ENCODE measurements around the gene PSMB5. TPM values are rescaled to one million over a fixed set of nuclear protein-coding genes. Genes with fewer than 3 reads are reported as not detected.
A peak's percentile ranks its signal among the peaks of the same experiment; 100 is the strongest.

The PSMB5 gene
- total and polyA plus RNA-seq, 2 experiments from 2014 or later = 124 to 326 TPM

DNA sequence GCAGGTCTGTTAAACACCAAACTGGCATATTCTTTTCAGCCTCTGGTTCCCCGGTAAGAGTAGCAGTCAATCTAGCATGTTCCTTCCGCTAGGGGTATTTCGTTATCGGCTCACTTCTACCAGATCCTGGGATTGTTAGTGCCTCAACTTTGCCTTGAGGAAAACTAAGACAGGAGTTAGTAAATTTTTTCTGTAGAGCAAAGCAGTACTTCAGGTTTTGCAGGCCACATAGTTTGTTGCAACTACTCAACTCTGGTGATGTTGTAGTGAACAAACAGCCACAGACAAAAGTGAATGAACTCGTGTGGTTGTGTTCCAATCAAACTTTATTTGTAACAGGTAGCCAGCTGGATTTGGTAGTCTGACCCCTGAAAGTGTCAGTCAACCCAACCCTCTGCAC lies 28.9 kb upstream of the PSMB5 start:
- peaks cover under 1% of the 10 kb centered on the region for H3K4me1 ChIP-seq (ENCODE audit: low read depth)
- TF ChIP-seq, protein P1, sequence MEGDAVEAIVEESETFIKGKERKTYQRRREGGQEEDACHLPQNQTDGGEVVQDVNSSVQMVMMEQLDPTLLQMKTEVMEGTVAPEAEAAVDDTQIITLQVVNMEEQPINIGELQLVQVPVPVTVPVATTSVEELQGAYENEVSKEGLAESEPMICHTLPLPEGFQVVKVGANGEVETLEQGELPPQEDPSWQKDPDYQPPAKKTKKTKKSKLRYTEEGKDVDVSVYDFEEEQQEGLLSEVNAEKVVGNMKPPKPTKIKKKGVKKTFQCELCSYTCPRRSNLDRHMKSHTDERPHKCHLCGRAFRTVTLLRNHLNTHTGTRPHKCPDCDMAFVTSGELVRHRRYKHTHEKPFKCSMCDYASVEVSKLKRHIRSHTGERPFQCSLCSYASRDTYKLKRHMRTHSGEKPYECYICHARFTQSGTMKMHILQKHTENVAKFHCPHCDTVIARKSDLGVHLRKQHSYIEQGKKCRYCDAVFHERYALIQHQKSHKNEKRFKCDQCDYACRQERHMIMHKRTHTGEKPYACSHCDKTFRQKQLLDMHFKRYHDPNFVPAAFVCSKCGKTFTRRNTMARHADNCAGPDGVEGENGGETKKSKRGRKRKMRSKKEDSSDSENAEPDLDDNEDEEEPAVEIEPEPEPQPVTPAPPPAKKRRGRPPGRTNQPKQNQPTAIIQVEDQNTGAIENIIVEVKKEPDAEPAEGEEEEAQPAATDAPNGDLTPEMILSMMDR (IDR thresholded peaks at IDR 0.05; ENCODE audit: low read depth, low read length) = no peak
- no peak for DNase-seq (ENCODE audit: low read depth in 1 of 2, low spot score in 1 of 2)
- H3K36me3 ChIP-seq = peaks cover 72% of the 10 kb centered on the region
- peak overlapping the region; percentile 37 for H3K27ac ChIP-seq
- no peaks in the 10 kb centered on the region for H3K27me3 ChIP-seq
- H3K9me3 ChIP-seq (ENCODE audit: low read depth) = no peaks in the 10 kb centered on the region
- H3K4me3 ChIP-seq = no peak overlapping the region

DNA sequence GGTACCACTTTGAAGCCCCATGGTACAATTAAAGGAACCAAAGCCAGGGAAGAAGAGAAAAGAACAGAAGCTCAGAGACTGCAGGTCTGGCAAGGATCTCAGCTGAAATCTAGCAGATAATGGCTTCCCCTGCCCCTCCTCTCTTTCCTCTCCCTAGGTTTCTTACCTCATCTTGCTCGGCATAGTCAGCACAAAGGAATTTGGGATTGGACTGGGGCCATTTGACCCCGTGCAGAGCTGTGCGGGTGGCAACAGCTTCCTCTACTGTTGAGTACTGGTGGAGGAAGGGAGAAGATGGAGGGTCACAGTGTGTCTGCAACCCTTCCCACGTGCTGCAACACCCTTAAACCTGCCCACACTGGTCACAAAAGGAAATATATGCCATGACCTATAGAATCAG lies 27.3 kb upstream of the PSMB5 start:
- H3K27ac ChIP-seq = peak overlapping the region; percentile 37
- peaks cover 58% of the 10 kb centered on the region for H3K36me3 ChIP-seq
- no peaks in the 10 kb centered on the region for H3K27me3 ChIP-seq
- TF ChIP-seq, protein P1 (IDR thresholded peaks at IDR 0.05; ENCODE audit: low read depth, low read length) = no peak
- H3K9me3 ChIP-seq (ENCODE audit: low read depth) = no peaks in the 10 kb centered on the region
- peak in 1 of 2 donors; percentile 98 for DNase-seq (ENCODE audit: low read depth in 1 of 2, low spot score in 1 of 2)
- H3K4me3 ChIP-seq = no peak overlapping the region
- H3K4me1 ChIP-seq (ENCODE audit: low read depth) = no peaks in the 10 kb centered on the region

DNA sequence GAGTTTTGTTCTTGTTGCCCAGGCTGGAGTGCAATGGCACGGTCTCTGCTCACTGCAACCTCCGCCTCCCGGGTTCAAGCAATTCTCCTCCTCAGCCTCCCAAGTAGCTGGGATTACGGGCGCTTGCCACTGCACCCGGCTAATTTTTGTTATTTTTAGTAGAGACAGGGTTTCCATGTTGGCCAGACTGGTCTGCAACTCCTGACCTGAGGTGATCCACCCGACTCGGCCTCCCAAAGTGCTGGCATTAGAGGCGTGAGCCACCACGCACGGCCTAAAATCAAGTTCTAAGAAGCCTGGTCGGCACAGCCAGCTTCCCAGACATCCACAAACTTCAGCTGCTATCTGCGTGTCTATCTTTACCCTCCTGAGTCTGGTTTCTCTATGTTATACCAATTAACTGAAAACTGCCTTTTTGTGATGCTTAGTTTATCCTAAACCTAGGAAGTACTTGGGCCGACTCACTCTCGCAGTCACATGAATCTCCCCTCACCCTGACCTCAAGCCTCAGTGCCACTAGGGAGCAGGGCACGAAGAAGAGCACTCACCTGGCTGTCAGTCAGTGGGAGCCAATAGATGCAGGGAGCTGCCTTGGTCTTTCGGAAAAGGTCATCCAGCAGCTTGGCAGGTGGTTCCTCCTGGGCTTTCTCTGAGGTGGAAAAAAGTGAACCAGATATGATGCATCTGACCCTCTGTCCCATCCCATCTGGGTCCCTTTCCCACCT lies 26.0 kb upstream of the PSMB5 start:
- Histone ChIP-seq H3K9me3 (ENCODE audit: low read depth) (no peaks in the 10 kb centered on the region), H3K27me3 (no peaks in the 10 kb centered on the region), H3K27ac (peak overlapping the region; percentile 36), H3K4me3 (no peak overlapping the region), H3K4me1 (ENCODE audit: low read depth) (no peaks in the 10 kb centered on the region), H3K36me3 (peaks cover 50% of the 10 kb centered on the region)
- DNase-seq (ENCODE audit: low read depth in 1 of 2, low spot score in 1 of 2) = no peak
- TF ChIP-seq, protein P1 (IDR thresholded peaks at IDR 0.05; ENCODE audit: low read depth, low read length) = no peak

DNA sequence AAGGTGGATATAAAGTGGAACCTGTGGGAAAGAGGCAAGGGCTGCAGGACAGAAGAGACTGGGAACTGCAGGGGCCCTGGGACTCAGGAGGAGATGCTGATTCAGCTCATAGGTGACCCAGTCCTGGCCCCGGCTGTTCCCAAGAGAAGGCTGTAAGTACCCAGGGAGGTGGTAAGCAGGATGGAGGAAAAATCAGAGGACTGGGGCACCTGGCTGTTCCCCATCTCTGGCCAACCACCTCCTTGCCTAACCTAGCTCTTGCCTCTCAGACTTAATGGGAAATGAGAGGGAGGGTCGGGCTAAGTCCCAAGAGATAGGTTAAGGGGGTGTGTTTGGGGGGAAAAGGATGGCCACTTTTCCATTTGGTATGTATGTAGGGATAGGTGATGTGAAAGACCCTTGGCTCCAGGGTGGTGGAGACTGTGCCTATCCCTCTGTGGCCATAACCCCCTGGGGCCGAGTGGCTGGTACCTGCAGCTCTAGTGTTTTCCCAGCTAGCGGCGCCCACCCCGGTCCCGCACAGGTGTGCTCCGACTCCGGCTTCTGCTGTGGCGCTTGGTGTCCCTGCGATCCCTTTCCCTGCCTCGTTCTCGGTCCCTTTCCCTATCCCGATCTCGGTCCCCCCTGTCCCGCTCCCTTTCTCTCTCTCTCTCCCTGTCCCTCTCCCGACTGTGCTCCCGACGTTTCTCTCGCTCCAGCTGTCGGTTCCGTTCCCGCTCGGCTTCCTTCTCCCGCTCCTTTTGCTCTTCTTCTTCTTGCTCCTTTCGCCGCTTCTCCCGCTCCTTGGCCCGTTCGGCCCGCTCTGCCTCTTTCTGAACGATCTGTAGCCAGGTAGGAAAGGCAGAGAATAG lies 24.2 kb upstream of the PSMB5 start:
- Histone ChIP-seq H3K36me3 (peaks cover 35% of the 10 kb centered on the region), H3K9me3 (ENCODE audit: low read depth) (no peaks in the 10 kb centered on the region), H3K27ac (no peak overlapping the region), H3K4me1 (ENCODE audit: low read depth) (no peaks in the 10 kb centered on the region), H3K4me3 (no peak overlapping the region), H3K27me3 (no peaks in the 10 kb centered on the region)
- TF ChIP-seq, protein P1 (IDR thresholded peaks at IDR 0.05; ENCODE audit: low read depth, low read length) = no peak
- no peak for DNase-seq (ENCODE audit: low read depth in 1 of 2, low spot score in 1 of 2)

DNA sequence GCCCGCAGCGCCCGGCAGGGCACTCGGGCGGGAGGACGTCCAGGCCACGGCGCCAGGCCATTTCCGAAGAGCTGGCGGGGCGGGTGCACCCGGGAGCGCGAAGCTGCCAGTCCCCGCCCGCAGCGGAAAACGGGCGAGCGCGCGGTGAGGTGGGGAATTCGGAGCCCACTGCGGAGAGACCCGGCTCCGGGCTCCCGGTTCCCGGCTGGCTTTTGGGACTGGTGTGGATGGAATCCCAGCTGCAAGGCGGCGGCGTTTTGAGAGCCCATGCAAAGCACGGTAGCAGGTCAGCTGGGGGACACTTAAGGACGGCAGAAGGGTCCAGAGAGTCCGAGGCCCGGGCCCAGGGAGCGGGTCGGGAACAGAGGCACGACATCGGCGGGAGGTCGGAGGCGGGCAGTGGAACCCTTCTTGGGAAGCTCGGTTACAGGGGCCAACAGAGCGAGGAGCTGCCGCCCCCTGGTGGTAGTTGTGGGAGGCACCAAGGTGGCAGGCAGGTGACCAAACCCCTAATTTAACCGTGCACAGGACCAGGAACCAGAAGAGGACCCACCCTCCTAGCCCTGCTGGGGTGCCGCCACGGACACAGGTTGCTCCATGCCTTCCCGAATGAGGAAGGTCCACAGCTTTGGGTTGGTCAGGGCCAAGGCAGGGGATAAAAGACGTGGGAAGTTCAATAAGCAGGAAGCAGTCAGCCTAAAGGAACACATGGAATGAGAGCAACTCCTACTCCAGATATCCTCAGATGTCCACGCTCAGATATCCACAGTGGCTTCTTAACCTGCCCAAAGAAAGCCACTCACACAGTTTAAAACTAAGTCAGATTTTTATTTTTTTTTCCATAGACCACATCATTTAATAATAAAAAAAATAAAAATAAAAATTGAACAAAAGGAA lies 23.3 kb upstream of the PSMB5 start:
- peak; percentile 88 to 94 for DNase-seq (ENCODE audit: low read depth in 1 of 2, low spot score in 1 of 2)
- peak overlapping the region; percentile 46 for H3K4me3 ChIP-seq
- peaks cover 26% of the 10 kb centered on the region for H3K36me3 ChIP-seq
- peak overlapping the region; percentile 77 for H3K27ac ChIP-seq
- TF ChIP-seq, protein P1 (IDR thresholded peaks at IDR 0.05; ENCODE audit: low read depth, low read length) = peak; percentile 92
- no peaks in the 10 kb centered on the region for H3K4me1 ChIP-seq (ENCODE audit: low read depth)
- H3K27me3 ChIP-seq = no peaks in the 10 kb centered on the region
- no peaks in the 10 kb centered on the region for H3K9me3 ChIP-seq (ENCODE audit: low read depth)
